Trophoblast cell (in vitro differentiated cells and primary cell): Measurements from ENCODE around the gene MRPS10.

ENCODE experiments used
- DNase-seq, 2 donors: peaks; one replicate each; pipeline ENCODE4 v3.0.0-alpha.2; 2016
- H2AFZ ChIP-seq: 2 replicates; pipeline ENCODE4 v1.6.1; 2013; ENCODE audit warnings: low read length, moderate library complexity, mild to moderate bottlenecking; ENCODE audit not compliant: insufficient read depth, poor library complexity
- H2AK5ac ChIP-seq: 2 replicates; pipeline ENCODE4 v1.6.1; 2013; ENCODE audit warnings: mild to moderate bottlenecking, low read length
- H2BK120ac ChIP-seq: 2 replicates; pipeline ENCODE4 v1.6.1; 2013; ENCODE audit warnings: low read length, mild to moderate bottlenecking, moderate library complexity; ENCODE audit not compliant: insufficient read depth, poor library complexity
- H2BK12ac ChIP-seq: 2 replicates; pipeline ENCODE4 v1.6.1; 2013; ENCODE audit warnings: mild to moderate bottlenecking, low read length, moderate library complexity
- H2BK5ac ChIP-seq: 2 replicates; pipeline ENCODE4 v1.6.1; 2013; ENCODE audit warnings: low read length, low read depth, moderate library complexity, mild to moderate bottlenecking; ENCODE audit not compliant: poor library complexity
- H3K14ac ChIP-seq: 2 replicates; pipeline ENCODE4 v1.6.1; 2013; ENCODE audit warnings: mild to moderate bottlenecking, low read length
- H3K18ac ChIP-seq: 2 replicates; pipeline ENCODE4 v1.6.1; 2013; ENCODE audit warnings: mild to moderate bottlenecking, low read length
- H3K23ac ChIP-seq: 2 replicates; pipeline ENCODE4 v1.6.1; 2013; ENCODE audit warnings: low read length
- H3K27ac ChIP-seq: 2 replicates; pipeline ENCODE4 v1.5.1; 2013; ENCODE audit warnings: low read depth, mild to moderate bottlenecking, inconsistent platforms, low read length, moderate library complexity
- H3K27me3 ChIP-seq: 2 replicates; pipeline ENCODE4 v1.6.1; 2013; ENCODE audit warnings: inconsistent platforms, mild to moderate bottlenecking, low read length, moderate library complexity; ENCODE audit not compliant: insufficient read depth
- H3K36me3 ChIP-seq, 2 experiments: 1 replicate in 1 of 2; 2 replicates in 1 of 2; pipeline ENCODE4 v1.6.1; 2013; ENCODE audit warnings: low read length in 2 of 2, mild to moderate bottlenecking in 2 of 2, moderate library complexity in 1 of 2; ENCODE audit not compliant: insufficient read depth in 2 of 2, control insufficient read depth in 1 of 2
- H3K4ac ChIP-seq: 2 replicates; pipeline ENCODE4 v1.6.1; 2013; ENCODE audit warnings: low read depth, mild to moderate bottlenecking, low read length, moderate library complexity
- H3K4me1 ChIP-seq, 2 experiments: 1 replicate in 1 of 2; 2 replicates in 1 of 2; pipeline ENCODE4 v1.6.1; 2013; ENCODE audit warnings: low read length in 2 of 2, mild to moderate bottlenecking in 2 of 2, moderate library complexity in 1 of 2; ENCODE audit not compliant: insufficient read depth in 2 of 2, control insufficient read depth in 1 of 2
- H3K4me2 ChIP-seq: 2 replicates; pipeline ENCODE4 v1.6.1; 2013; ENCODE audit warnings: inconsistent platforms, mild to moderate bottlenecking, low read length, moderate library complexity
- H3K4me3 ChIP-seq: 2 replicates; pipeline ENCODE4 v1.5.1; 2013; ENCODE audit warnings: mild to moderate bottlenecking, low read depth, low read length, inconsistent platforms
- H3K79me1 ChIP-seq: one replicate; pipeline ENCODE4 v1.6.1; 2013; ENCODE audit warnings: low read length
- H3K79me2 ChIP-seq: 2 replicates; pipeline ENCODE4 v1.6.1; 2013; ENCODE audit warnings: low read length, mild to moderate bottlenecking; ENCODE audit not compliant: control insufficient read depth, insufficient read depth, poor library complexity
- H3K9ac ChIP-seq: 2 replicates; pipeline ENCODE4 v1.6.1; 2013; ENCODE audit warnings: mild to moderate bottlenecking, low read length
- H3K9me3 ChIP-seq: 2 replicates; pipeline ENCODE4 v1.6.1; 2013; ENCODE audit warnings: low read depth, mild to moderate bottlenecking, control low read depth, inconsistent platforms, low read length; ENCODE audit not compliant: insufficient read depth
- H4K12ac ChIP-seq: 2 replicates; pipeline ENCODE4 v1.6.1; 2013; ENCODE audit warnings: low read depth, mild to moderate bottlenecking, low read length, moderate library complexity
- H4K8ac ChIP-seq: 2 replicates; pipeline ENCODE4 v1.6.1; 2013; ENCODE audit warnings: low read depth, mild to moderate bottlenecking, low read length, moderate library complexity
- H4K91ac ChIP-seq: one replicate; pipeline ENCODE4 v1.6.1; 2013; ENCODE audit warnings: low read depth, mild to moderate bottlenecking, low read length, moderate library complexity
- WGBS: extraction: QIAGEN DNeasy Blood & Tissue Kit; methylation state at CpG from one replicate; pipeline ENCODE4 v1.1.7; 2013; ENCODE audit warnings: missing lambda C conversion rate; ENCODE audit not compliant: insufficient read length, insufficient coverage; ENCODE audit errors: extremely low coverage; 5-methylcytosine and 5-hydroxymethylcytosine counted together

MRPS10 gene

DNA sequence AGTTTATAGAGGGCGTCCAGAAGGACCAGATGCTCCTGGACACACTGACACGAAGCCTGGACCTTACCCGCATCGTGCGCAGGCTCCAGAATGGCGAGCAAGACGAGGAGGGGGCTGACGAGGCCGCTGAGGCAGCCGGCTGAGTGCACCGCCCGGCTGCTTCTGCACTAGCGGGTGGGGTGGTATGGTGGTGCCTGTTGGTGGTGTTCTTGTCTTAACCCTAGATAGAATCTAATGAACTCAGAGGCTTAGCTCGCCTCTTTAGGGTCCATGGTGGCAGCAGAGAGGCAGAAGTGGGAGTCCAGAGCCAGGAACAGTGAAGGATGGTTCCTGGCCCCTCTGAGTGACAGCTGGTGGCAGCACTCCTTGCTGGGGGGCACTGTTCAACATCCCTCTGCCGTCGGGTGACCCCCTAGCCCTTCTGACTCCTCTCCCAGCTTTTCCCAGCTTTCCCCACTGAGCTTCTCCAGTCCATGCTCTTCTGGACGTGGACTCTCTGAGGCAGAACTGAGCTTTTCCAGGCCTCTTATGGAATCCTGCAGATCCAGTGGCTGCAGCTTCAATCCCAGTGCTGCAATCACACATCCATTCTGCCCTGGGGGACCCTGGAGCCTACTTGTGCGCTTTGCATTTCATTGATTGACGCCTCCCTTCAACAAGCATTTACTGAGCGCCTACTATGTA, 38.3 kb downstream of the MRPS10 start:
- WGBS, result no CpG with 5 or more reads among the region's 20 CpGs

DNA sequence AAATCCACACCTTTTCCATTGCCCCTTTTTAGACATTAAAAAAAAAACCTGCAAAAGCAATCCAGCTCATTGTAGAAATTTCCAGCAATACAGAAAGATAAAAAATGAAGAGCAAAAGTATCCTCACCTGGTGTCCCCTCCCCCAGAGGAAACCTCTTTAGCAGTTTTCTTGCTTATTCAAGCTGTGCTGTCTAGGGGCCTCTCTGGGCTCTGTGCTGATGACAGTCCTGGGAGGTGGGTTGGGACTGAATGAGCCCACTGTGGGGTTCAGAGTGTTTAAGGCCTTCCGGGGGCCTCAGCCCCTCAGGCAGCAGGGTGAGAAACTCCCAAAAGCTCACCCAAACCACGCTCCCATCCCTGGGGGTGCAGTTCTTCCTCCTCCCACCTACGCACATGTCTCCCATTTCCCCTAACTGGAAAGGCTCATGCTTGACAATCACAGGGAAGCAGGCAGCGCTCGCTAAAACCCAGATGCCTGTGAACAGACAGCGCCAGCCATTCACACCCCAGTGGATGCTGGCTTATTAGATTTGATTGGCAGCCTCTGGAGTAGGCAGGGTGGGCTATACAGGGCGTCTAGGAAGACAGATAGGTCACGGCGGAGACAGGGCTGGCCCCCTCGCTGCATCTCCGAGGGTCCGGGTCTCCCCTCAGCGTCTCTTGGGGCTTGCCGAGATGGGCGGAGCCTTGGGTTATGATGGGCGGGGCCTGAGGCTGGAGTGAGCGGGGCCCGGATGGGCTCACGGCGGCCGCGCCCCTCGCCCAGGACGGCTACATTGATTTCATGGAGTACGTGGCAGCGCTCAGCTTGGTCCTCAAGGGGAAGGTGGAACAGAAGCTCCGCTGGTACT, 39.9 kb downstream of the MRPS10 start:
- Histone ChIP-seq H2AK5ac (no peak overlapping the region), H2AFZ (no peak overlapping the region), H3K79me1 (peaks cover 5% of the 10 kb centered on the region), H4K91ac (peak overlapping the region; percentile 45), H3K9ac (no peak overlapping the region), H3K79me2 (no peaks in the 10 kb centered on the region), H3K18ac (no peak overlapping the region), H3K27me3 (no peaks in the 10 kb centered on the region), H4K12ac (no peak overlapping the region), H3K27ac (no peak overlapping the region), H3K4me1 (peaks cover 17 to 23% of the 10 kb centered on the region in 2 experiments), H4K8ac (peak overlapping the region; percentile 45), H2BK12ac (no peak overlapping the region), H3K23ac (no peak overlapping the region), H2BK120ac (no peak overlapping the region), H3K4me2 (peak overlapping the region; percentile 47), H3K36me3 (no peaks in the 10 kb centered on the region), H3K9me3 (no peaks in the 10 kb centered on the region), H3K4me3 (peak overlapping the region; percentile 35), H2BK5ac (no peak overlapping the region), H3K14ac (peak overlapping the region; percentile 10), H3K4ac (no peak overlapping the region)
- no peak for DNase-seq
- WGBS, result no CpG with 5 or more reads among the region's 27 CpGs

More for the DNA sequence above, 38.3 kb downstream of the MRPS10 start:
- peak overlapping the region; percentile 82 for H2AK5ac ChIP-seq
- H3K4me2 ChIP-seq, result no peak overlapping the region
- H4K91ac ChIP-seq, result peak overlapping the region; percentile 39
- H3K9ac ChIP-seq, result no peak overlapping the region
- peaks cover 17 to 23% of the 10 kb centered on the region in 2 experiments for H3K4me1 ChIP-seq
- peak overlapping the region; percentile 71 for H4K8ac ChIP-seq
- no peak for DNase-seq
- peak overlapping the region; percentile 57 for H3K18ac ChIP-seq
- no peak overlapping the region for H2AFZ ChIP-seq
- peaks cover 5% of the 10 kb centered on the region for H3K79me1 ChIP-seq
- peak overlapping the region; percentile 29 for H3K27ac ChIP-seq
- H3K27me3 ChIP-seq, result no peaks in the 10 kb centered on the region
- no peak overlapping the region for H2BK5ac ChIP-seq
- no peaks in the 10 kb centered on the region for H3K36me3 ChIP-seq
- H4K12ac ChIP-seq, result no peak overlapping the region
- no peaks in the 10 kb centered on the region for H3K9me3 ChIP-seq
- no peaks in the 10 kb centered on the region for H3K79me2 ChIP-seq
- peak overlapping the region; percentile 93 for H2BK12ac ChIP-seq
- H3K14ac ChIP-seq, result peak overlapping the region; percentile 8
- no peak overlapping the region for H3K4me3 ChIP-seq
- no peak overlapping the region for H3K23ac ChIP-seq
- peak overlapping the region; percentile 21 for H3K4ac ChIP-seq
- H2BK120ac ChIP-seq, result peak overlapping the region; percentile 70

GRCh38 chr6:42176981-42177380, 40.7 kb downstream of the MRPS10 start:
- Histone ChIP-seq H3K14ac (no peak overlapping the region), H4K12ac (no peak overlapping the region)

GRCh38 chr6:42175860-42176259, 41.8 kb downstream of the MRPS10 start:
- no peak overlapping the region for H3K4me2 ChIP-seq
- H2BK12ac ChIP-seq, result no peak overlapping the region
- H3K18ac ChIP-seq, result no peak overlapping the region
- no peak overlapping the region for H2BK120ac ChIP-seq
- no peak overlapping the region for H3K27ac ChIP-seq
- no peak overlapping the region for H2BK5ac ChIP-seq
- peak in 1 of 2 donors; percentile 12 for DNase-seq
- H4K91ac ChIP-seq, result no peak overlapping the region
- no peak overlapping the region for H2AK5ac ChIP-seq
- H3K23ac ChIP-seq, result no peak overlapping the region
- no peaks in the 10 kb centered on the region for H3K36me3 ChIP-seq
- no peak overlapping the region for H3K4ac ChIP-seq
- no peak overlapping the region for H4K12ac ChIP-seq
- peaks cover 17 to 23% of the 10 kb centered on the region in 2 experiments for H3K4me1 ChIP-seq
- no peak overlapping the region for H3K9ac ChIP-seq
- no peak overlapping the region for H2AFZ ChIP-seq
- no CpG with 5 or more reads among the region's 5 CpGs for WGBS
- H3K9me3 ChIP-seq, result no peaks in the 10 kb centered on the region
- H4K8ac ChIP-seq, result no peak overlapping the region
- H3K4me3 ChIP-seq, result no peak overlapping the region
- peaks cover 5% of the 10 kb centered on the region for H3K79me1 ChIP-seq
- H3K14ac ChIP-seq, result no peak overlapping the region
- H3K27me3 ChIP-seq, result no peaks in the 10 kb centered on the region
- no peaks in the 10 kb centered on the region for H3K79me2 ChIP-seq

More at GRCh38 chr6:42176981-42177380, 40.7 kb downstream of the MRPS10 start:
- no peak overlapping the region for H3K4me3 ChIP-seq
- H3K36me3 ChIP-seq, result no peaks in the 10 kb centered on the region
- peaks cover 5% of the 10 kb centered on the region for H3K79me1 ChIP-seq
- H4K91ac ChIP-seq, result no peak overlapping the region
- no peaks in the 10 kb centered on the region for H3K27me3 ChIP-seq
- H2BK12ac ChIP-seq, result no peak overlapping the region
- no peak overlapping the region for H3K18ac ChIP-seq
- no peak overlapping the region for H3K23ac ChIP-seq
- H3K4me2 ChIP-seq, result no peak overlapping the region
- no peak overlapping the region for H2BK5ac ChIP-seq
- H3K4me1 ChIP-seq, result peaks cover 17 to 23% of the 10 kb centered on the region in 2 experiments
- H2AFZ ChIP-seq, result no peak overlapping the region
- H3K9ac ChIP-seq, result no peak overlapping the region
- no peaks in the 10 kb centered on the region for H3K9me3 ChIP-seq
- no peaks in the 10 kb centered on the region for H3K79me2 ChIP-seq
- no peak overlapping the region for H3K4ac ChIP-seq
- no peak for DNase-seq
- H2AK5ac ChIP-seq, result no peak overlapping the region
- H4K8ac ChIP-seq, result no peak overlapping the region
- no peak overlapping the region for H2BK120ac ChIP-seq
- H3K27ac ChIP-seq, result no peak overlapping the region
